Activated T-cell treated with anti-CD3 and anti-CD28 coated beads, Interleukin-2, amount 50 U/mL, for 48 hours (primary cell): ENCODE measurements around the gene TTC28.
"Not testable (repeated sequence)": the region's sequence is repeated elsewhere in the genome, so short reads cannot be mapped to it uniquely, and the experiment has no call there.

Experiments
- DNase-seq, 2 experiments: peaks; one replicate each; pipeline ENCODE4 v3.0.0-alpha.2; 2020

Gene TTC28

DNA sequence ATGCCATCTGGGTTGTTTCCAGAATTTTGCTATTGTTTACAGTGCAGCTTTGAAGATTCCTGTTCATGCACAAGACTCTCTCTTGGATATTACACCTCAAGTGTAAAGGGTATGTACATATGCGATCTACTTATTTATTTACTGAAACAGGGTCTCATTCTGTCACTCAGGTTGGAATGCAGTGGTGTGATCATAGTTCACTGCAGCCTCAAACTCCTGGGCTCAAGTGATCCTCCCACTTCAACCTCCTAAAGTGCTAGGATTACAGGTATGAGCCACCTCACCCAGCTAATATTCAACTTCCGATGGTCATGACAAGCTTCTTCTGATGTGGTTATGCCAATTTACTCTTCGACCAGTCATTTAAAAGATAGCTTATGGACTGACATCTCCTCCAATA lies 602.5 kb downstream of the TTC28 start:
- no peak for DNase-seq

DNA sequence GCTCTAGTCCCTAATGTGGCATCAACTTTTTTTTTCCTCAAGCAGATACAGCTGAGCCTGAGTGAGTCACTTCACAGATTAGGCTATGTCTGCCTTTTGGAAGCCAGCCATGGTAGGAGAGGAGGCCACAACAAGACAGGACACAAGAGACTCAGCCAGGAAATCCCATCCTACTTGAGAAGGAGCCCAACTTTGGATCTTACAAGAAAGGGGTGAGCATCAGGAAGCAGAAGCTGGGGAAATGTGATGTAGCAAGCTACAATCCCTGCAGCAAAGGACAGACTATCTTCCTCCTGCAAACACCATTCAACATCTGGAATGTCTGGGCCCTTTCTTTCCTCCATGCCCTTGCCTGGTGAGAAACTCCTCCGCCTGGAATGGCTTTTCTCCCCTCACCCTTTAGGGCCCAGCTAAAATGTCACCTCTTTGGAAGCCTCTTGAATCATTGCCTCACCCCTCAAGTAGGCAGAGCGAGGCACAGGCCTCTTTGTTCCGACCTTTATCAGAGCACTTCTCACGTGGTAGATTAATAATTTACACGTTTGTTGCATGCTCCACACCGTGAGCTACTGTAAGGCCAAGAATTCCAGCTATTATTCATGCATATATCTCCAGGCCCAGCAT lies 604.2 kb downstream of the TTC28 start:
- no peak for DNase-seq

DNA sequence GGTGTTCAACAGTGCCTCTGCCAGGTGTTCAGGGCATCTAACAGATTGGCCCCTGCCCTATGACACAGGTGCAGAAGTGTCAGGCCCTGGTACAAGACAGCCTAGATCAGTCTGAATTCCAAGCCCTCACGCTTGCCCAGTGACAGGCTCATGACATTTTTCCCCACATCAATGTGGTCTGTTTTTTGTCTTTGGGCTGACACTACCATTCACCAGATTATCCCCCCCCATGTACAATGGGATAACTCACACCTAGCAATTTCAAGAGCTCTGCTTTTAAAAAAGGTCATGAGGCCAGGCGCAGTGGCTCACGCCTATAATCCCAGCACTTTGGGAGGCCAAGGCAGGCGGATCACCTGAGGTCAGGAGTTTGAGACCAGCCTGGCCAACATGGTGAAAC lies 605.1 kb downstream of the TTC28 start:
- DNase-seq, result no peak

DNA sequence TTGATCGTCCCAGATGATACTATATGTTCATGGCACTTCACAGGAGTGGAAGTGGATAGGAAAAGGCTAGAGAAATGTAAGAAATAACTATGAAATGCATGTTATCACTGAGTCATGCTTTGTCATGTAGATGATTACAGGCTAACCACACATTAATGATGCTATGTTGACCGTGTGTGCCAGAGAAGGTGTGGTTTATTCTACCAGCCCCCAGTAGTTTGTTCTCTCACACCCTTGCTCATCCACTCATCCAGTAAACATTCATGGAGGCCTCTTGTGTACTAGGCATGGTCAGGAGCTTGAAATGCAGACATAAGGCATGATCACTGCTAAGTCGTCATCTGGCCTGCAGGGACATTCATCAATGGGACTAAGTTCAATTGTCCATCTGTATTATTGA lies 607.6 kb downstream of the TTC28 start:
- no peak for DNase-seq

DNA sequence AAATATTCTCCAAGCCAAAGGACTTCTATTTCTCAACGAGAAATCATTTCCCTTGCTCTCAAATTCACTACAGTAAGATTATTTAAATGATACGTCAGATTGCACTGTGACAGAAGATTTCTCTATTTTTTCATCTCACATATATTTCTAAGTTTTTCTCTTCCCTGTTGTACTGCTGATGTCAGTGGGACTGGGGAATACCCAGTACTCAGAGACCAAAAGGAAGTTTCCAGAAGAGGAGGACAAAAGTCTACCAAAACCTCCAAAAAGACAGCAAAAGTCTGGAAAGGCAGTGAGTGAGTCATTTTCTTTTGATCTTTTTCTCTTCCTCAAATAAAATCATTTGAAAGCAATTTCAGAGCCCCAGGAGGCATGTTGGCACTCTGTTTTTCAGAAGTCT lies 610.8 kb downstream of the TTC28 start:
- DNase-seq, result no peak

DNA sequence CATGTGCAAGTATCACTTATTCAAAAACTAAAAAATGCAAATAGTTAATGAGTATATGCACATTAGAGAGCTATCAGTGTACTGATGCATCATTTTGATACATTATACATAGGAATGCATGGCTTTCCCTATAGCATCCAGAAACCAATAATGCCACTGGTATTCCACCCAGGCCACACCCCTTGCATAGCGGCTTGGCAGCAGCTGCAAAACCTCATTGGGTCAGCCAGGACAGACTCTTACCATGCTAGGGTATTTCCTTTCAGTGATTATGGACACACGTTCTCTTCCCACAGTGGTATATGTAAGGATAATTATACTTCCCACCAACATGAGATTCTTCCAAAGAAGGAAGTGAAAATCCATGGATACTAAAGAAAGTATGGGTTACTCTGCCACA lies 614.7 kb downstream of the TTC28 start:
- DNase-seq, result no peak

DNA sequence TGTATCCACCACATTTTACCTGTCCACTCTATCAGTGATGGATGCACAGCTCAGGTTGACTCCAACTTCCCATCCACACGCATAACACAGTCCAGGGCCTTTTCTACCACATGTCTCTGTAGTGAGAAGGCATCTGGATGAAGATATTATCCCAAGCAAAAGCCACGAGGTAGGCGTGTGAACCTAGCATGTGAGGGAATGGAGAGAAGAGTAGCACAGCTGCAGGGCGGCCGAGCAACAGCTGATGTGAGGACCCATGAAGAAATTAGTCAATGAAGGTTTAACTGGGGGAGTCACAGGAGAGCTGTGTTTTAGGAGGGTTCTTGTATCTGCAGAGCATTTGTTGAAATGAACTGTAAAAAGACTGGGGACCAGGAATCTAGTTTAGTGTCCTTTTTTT lies 616.0 kb downstream of the TTC28 start:
- no peak for DNase-seq

DNA sequence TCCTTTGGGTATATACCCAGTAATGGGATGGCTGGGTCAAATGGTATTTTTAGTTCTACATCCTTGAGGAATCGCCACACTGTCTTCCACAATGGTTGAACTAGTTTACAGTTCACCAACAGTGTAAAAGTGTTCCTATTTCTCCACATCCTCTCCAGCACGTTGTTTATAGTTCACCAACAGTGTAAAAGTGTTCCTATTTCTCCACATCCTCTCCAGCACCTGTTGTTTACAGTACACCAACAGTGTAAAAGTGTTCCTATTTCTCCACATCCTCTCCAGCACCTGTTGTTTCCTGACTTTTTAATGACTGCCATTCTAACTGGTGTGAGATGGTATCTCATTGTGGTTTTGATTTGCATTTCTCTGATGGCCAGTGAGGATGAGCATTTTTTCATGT lies 619.0 kb downstream of the TTC28 start:
- DNase-seq, result not testable (repeated sequence)

DNA sequence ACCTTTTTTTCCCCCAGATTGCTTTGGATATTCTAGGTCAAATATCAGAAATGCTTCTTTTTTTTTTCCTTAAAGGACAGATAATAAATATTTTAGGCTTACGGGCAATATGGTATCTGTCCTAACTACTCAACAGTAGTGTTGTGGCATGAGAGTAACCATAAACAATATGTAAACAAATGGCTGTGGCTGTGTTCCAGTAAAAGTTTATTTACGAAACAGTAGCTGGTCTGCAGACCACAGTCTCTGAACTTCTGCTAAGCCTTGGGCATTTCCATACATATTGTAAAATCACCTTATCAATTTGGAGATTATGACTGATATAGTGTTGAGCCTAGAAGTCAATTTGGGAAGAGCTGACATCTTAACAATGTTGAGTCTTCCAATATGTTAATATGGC lies 621.6 kb downstream of the TTC28 start:
- DNase-seq, result no peak

DNA sequence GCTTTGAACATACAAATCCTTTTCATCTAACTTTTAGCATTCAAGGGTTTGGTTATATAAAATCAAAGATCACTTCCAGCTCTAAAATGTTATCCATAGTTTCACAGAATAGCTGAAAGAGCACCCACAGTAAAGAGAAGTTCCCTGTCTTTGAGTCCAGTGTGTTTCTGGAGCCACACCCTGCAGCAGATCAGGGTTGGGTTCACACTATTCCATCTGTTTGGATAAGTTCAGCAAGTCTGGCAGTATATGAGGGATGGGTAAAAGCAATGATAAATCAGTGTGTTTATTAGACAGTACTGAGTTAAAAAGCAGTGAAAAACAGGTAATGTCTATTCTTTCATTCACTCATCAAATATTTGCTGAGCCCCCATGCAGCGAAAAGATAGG lies 624.8 kb downstream of the TTC28 start:
- no peak for DNase-seq

DNA sequence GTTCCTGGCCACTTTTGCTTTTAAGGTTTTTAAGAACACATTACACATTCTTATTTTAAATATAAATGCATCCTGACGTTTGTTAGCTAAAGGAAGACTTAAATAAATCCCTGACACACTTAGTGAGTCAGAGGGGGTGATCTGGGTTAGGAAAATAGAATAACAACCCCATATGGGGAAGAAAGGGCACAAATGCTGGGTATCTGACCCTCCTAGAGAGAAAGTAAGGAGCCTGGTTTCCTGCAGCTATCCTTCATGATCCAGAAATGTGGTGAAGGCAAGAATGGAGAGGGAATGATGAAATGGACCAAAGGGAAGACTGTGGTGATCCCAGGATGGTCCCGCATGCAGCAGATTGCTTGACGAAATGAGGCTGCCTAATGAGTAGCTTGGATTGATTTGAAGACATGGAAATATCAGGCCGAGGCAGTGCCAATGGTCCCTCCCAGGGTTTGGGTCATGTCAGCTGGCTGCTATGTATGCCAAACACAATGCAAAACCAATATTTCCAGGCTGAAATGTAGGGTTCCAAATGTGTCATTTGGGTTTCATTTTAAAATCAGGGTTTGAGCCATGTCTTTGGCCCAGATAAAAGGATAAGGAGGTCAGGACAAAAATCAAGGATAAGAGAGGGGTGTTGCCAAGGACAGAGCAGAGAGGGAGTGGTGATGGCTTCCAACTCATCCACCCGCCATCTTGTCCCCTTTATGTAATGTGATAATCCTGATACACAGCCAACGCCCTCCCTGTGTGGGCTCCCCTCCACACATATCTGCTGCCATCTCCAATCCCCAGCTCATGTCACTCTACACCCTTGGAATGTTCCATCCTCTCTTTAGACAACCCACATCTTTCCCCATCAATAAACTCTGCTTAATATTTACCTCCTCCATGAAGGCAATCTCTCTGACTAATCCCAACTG lies 625.5 kb downstream of the TTC28 start:
- DNase-seq, result no peak

DNA sequence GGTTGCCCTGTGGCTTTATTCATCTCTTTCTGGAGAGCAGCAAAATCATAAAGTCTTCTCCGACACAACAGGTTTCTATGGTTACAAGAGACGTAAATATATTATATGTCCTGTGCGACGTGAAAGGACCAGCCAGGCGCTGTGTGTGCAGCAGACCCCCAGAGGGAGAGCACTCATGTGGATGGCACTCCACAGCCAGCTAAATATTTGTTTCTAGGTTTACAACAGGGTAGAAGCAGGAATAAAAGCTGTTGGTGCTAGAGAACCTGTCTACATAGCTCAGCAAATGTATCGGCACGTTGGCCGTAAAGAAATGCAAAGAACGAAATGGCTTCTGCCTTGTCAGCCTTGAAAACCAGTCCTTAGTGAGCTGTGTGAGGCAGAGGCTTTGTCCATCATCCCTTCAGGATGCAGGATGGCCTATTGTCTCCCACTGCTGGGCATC lies 626.8 kb downstream of the TTC28 start:
- DNase-seq, result no peak

DNA sequence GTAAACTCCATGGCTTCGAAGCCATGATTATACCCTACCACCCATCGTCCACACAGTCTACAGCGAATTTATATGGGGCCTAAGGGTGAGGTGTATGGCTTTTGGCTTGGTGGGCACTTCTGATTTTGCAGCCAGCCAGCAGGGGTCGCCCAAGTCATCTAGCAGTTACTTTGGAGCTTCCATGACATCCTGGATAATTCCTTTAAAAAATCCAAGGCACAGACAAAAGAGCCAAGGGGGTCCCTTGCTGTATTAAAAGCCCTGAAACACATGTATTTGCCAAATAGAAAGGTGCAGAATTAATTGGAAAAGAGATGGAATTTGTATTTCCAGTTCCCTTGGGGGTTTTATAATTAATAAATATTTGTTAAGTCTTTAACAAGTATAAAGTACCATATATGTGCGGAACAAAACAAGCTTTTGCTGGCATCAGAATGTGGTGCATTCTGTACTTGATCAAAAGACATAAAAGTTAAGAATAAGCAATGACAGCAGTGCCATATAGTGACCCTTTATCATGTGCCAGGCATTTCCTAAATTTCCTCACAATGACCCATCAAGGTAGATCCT lies 627.8 kb downstream of the TTC28 start:
- peak; percentile 42 to 46 for DNase-seq

DNA sequence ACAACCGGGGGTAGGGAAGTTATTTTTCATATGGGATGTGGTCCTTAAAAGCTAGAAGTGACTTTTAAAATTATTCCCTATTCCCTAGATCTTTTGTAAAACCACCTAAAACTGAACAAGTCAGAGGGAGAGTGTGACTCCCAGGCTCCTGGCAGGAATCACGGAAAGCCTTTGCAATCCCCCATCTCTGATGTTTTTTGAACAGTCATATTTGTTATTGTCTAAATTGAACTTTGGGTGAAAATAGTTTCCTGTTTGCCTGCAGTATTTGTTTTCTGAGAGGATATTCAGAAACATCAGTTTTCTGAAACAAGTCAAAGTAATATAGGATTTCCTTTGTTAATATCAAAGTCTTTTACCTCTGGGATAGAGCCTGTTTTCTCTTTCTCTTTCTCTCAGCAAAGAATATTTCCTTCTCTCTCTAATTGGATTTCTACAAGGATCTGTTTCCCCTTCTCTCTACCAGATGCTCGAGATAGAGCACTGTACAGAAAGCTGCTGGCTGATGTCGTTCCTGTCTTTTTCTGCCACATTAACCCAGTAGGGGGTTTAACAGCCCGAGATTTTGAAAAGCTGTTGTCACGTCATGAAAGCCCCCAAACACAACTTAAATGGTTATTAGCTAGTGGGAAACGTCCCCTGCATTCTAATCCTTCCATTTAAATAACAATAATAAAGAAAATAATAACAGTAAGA lies 628.4 kb downstream of the TTC28 start:
- DNase-seq, result no peak

DNA sequence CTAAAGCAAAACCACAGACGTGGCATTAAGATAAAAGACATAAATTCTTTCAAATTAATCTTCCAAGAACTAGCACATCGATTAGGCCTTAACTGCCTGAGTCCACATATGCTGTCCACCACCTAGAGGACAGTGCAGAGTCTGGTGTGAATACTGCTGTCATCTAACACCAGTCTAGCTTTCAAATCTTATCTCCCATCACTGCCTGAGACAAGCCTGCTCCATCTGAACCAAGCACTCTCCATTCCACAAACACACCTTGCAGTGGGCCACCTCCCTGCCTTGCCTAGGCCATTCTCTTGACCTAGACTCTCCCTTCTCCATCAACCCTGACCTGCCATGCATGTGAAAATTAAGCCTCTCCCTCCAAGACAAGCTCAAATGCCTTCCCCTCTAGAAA lies 631.1 kb downstream of the TTC28 start:
- no peak for DNase-seq

DNA sequence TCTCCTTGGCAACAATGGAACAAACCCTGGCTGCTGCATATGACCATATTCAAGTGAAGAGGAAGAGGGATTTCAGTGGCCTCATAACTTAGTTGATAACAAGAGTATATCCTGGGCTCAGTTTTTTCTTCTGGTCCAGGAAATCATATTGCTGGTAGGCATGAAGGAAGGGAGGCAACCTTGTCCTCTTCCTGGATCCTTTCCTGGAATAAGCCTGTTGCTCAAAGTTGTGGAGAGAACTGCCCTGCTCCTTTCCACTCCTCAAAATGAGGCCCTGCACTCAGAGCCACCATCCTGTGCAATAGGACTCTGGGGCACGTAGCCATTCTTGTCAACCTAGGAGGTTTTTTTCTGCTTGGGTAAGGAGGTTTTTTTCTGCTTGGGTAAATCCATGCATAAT lies 631.9 kb downstream of the TTC28 start:
- no peak for DNase-seq

DNA sequence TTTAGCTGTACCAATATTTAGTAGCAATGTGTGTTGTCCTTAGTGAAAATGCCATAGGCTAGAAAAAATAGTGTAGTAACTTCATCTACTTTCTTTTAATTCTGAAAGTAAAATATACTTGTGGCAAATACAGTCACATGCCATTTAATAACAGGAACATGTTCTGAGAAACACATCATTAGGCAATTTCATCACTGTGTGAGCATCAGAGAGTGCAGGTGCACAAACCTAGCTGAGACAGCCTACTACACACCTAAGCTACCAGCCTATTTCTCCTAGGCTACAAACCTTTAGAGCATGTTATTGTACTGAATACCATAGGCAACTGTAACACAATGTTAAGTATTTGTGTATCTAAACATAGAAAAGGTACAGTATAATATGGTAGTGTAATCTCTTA lies 633.5 kb downstream of the TTC28 start:
- DNase-seq, result no peak

DNA sequence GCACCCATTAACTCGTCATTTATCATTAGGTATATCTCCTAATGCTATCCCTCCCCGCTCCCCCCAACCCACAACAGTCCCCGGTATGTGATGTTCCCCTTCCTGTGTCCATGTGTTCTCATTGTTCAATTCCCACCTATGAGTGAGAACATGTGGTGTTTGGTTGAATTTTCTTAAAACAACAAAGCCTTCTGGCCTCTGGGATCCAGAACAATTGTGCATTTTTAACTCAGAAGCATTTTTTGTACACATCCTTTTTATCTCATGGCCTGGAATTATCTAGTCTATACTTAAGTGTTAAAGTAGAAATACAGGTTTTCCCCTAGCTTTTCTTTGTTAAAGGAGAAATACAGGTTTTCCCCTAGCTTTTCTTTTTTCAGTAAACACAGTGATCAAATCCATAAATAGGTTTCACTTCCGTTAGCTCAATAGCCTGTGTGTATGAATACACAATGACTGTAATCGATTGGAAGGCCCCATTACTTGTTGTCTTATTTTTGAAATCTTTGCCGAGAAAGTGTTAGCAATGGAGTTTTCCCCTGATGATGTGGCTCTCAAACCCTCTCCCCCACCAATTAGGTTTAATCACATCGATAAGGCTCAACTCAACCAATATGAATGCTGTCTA lies 635.0 kb downstream of the TTC28 start:
- no peak for DNase-seq

DNA sequence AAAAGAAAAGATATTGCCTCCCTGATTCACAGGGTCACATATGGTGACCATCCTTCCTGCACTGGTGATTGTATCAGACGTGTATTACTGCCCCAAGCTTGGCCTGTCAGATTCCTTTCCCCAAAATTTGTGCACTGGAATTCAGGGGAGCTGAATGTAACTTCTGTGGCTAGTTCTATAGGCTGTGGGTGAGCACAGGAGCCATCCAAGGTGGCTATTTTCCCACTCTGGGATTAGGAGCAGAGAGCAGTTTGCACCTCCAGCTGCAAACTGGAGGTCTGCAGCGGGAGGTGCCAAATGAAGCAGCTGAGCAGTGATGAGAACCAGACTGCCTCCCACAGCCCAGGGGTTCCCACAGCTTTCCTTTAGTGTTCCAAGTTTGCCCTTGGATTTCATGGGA lies 636.4 kb downstream of the TTC28 start:
- DNase-seq, result no peak

DNA sequence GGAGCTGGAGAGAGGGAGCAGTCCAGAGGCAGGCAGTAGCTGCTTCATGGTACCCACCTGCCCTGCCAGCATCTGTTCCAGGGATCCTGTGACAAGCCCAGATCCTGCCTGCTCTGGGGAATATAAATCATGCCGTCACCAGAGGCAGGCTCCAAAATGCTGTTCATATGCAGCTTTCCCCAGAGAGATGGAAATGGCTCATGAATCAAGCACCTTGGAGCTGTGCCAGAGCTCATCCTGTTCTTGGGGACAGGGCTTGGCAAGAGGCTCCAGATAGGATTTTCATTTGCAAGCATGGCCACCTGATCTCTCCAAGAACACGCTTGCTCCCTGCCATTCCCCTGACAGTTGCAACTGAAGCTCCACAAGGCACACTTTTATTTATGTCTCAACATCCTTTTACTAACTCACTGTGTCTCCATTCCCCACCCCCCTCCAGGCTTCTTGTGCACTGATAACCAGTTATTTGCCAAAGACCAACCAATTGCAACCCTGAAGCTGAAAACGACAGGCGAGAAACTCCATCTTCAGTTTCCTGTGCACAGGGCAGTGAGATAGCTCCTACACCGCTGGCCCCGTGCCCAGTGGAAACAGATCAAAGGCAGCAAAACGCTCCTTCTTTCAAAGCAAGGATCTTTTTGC lies 644.8 kb downstream of the TTC28 start:
- DNase-seq, result no peak

DNA sequence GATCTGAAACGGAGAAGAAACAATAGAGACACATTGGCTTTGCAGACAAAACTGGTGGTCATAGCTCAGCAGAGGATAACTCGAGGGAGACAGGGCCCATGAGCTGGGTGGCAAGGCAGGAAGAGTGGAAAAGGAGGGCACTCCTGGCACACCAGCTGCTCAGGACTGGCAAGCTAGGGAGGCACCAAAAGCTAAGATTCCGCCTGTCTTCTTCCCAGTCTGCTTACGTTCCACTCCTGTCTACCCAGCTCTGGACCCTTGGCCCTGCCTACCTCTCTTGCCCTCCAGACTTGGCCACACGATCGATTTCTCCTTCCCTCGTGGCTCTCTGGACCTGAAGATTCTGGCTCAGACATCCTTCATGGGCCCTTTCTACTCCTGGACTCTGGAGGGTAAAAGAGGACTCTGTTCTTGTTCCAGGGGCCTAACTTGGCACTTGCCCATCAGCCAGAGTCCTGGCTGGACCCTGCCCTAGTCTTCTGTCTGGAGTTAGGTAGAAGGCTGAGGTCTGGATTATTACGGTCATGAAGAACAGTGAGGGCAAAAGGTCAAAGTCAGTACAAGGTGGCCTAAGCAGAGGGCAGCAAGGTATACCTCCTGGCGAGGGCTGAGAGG lies 645.4 kb downstream of the TTC28 start:
- DNase-seq, result no peak

DNA sequence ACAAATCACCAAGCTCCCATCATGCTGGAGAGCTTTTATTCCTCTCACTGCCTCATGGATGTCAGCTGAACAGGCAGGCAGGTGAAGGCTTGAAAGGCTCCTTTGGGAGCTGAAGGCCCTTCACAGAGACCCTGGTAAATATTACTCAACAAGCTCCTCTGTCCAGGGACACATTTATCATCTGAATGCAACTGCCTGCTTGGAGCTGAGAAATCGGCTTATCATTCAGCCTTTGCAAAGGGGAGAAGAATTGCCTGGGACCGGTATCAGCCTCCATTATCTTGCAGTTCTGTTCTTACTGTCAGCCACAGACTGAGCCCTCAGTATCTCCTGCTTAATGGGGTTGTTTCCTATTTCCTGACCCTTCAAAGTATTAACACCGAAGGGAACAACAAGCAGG lies 646.8 kb downstream of the TTC28 start:
- DNase-seq, result no peak
